Heart left ventricle (tissue), 16 donors: ENCODE results near the gene PEAR1. TPM values are rescaled to one million over a fixed set of nuclear protein-coding genes. Genes with fewer than 3 reads are reported as not detected.

Source experiments
- ATAC-seq, 4 donors: fragments of 200-7000 bp; cut with Tn5 transposase; one replicate each; pipeline ENCODE4 v1.9.1; 2020 to 2022; ENCODE audit warnings: moderate library complexity in 4 of 4, mild to moderate bottlenecking in 3 of 4, moderate number of reproducible peaks in 1 of 4
- DNase-seq, 5 donors: peaks; one replicate each; pipeline ENCODE4 v3.0.0-alpha.2; 2020
- H3K27ac ChIP-seq, 12 donors: fragments of 200-600 bp; sonication (generic) in 4 of 12; one replicate each; pipeline versions ENCODE4 v1.5.0 to v1.8.0; 2016 to 2022; ENCODE audit warnings: mild to moderate bottlenecking in 2 of 12
- H3K27me3 ChIP-seq, 9 donors: fragments of 200-600 bp; sonication (generic) in 2 of 9; one replicate each; pipeline versions ENCODE4 v1.5.1 to v1.8.0; 2016 to 2022; ENCODE audit warnings: mild to moderate bottlenecking in 3 of 9
- H3K36me3 ChIP-seq, 9 donors: fragments of 200-600 bp; sonication (generic) in 2 of 9; one replicate each; pipeline versions ENCODE4 v1.5.0 to v1.8.0; 2018 to 2022; ENCODE audit warnings: mild to moderate bottlenecking in 2 of 9
- H3K4me1 ChIP-seq, 12 donors: fragments of 200-600 bp; sonication (generic) in 4 of 12; one replicate each; pipeline versions ENCODE4 v1.5.0 to v1.8.0; 2016 to 2022; ENCODE audit warnings: mild to moderate bottlenecking in 3 of 12
- H3K4me3 ChIP-seq, 12 donors: fragments of 200-600 bp; sonication (generic) in 4 of 12; one replicate each; pipeline versions ENCODE4 v1.5.0 to v1.8.0; 2017 to 2022; ENCODE audit warnings: mild to moderate bottlenecking in 9 of 12, moderate library complexity in 4 of 12
- H3K9me3 ChIP-seq, 12 donors: fragments of 200-600 bp; sonication (generic) in 4 of 12; one replicate each; pipeline versions ENCODE4 v1.5.0 to v1.8.0; 2016 to 2022; ENCODE audit warnings: mild to moderate bottlenecking in 1 of 12
- CTCF ChIP-seq, 12 donors: fragments of 200-600 bp; sonication (generic) in 4 of 12; IDR thresholded peaks; one replicate each; pipeline versions ENCODE4 v1.5.0 to v1.8.0; 2018 to 2022; ENCODE audit warnings: antibody characterized with exemption in 12 of 12, mild to moderate bottlenecking in 5 of 12
- POLR2A ChIP-seq, 2 donors: fragments of 450-650 bp; IDR thresholded peaks; one replicate each; pipeline ENCODE4 v1.6.1; 2017; ENCODE audit warnings: antibody characterized with exemption in 2 of 2, mild to moderate bottlenecking in 2 of 2, moderate library complexity in 2 of 2
- WGBS, 4 donors: extraction: QIAGEN DNeasy Blood & Tissue Kit in 2 of 4; methylation state at CpG; one replicate each; pipeline versions ENCODE4 v1.1.5 to v1.1.7; 2013 to 2018; 5-methylcytosine and 5-hydroxymethylcytosine counted together
- intact Hi-C, 10 donors: fragments of 100-400 bp; cut with DNase I; formaldehyde crosslinking; loops; one replicate each; pipeline versions ENCODE4 v1.11.1 to v1.14.2; 2022
- polyA plus RNA-seq, 2 donors: library from polyadenylated mRNA; stranded (reverse); fragments of 200-250 nt; gene quantifications; one replicate each; pipeline ENCODE4 v1.2.3, GENCODE V29; 2013
- total RNA-seq, 9 donors: library from RNA; depleted of rRNA in 2 of 9; stranded (reverse); fragments of >200 nt in 2 of 9; fragmentation: NEBNext Ultra II Directional in 3 of 9; extraction: Animal tissue kit (Norgen Biotek cat#: 25700) in 3 of 9; gene quantifications; one replicate each; pipeline versions ENCODE4 v1.1.0 to v1.2.4, GENCODE V29; 2016 to 2023
- donor health status: ischemic (EF 13 %, LVEDD 7.1; RV severe dilation, severe dysfunction).
- donor health status: healthy with polysubstance abuse.
- donor health status: DM: no; HTN: yes; CAD: no.
- donor health status: DM: no; HTN: no; CAD: no.
- donor health status: ischemic (EF 25% LVEDD 6.9; RV normal size, moderate dysfunction).
- donor health status: ischemic (EF 25% LVEDD 5.7; RV mildly dilated, moderate dysfunction).
- donor health status: healthy.
- donor health status: DM: yes; HTN: yes; CAD: no.
- donor health status: ischemic (EF 35%, LVEDD 5.7; RV mildly dilated, moderate dysfunction).
- donor health status: nonischemic (EF 11% LVEDD 7.7; RV severe dilation, severe dysfunction).
- donor health status: DM: yes; HTN: yes; CAD: no.
- donor health status: PGD.
- donor health status: ischemic (EF 29% LVEDD 5.4; RV normal size, mild dysfunction).
- donor health status: nonischemic (EF 23%, LVEDD 6.1; RV moderate dilation, normal function).

PEAR1 gene
- total and polyA plus RNA-seq, 11 donors: 4.1 to 14.7 (median 7.1) TPM

DNA sequence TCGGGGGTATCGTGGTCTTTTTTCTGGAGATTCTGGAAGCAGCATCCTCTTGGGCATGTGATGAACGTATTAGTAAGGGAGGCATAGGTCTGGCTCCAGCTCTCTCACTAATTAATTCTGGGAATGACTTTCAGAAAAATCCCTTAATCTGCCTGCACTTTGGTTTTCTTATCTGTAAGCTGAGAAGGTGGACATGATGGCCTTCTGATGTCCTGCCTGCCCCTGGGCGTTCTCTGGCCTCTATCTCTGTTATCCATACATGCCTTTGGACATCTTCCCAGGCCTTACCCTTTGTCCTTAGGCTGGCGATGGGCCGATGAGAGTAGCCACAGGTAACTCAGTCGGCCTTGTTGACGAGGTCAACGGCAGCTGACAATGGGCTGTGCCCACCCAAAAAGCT is 24.1 kb upstream of the PEAR1 start:
- Histone ChIP-seq H3K27me3 (peaks cover 0 to 23% (median 0%) of the 10 kb centered on the region in 9 donors), H3K36me3 (no peaks in the 10 kb centered on the region), H3K9me3 (no peaks in the 10 kb centered on the region), H3K4me1 (no peaks in the 10 kb centered on the region), H3K4me3 (no peak overlapping the region), H3K27ac (no peak overlapping the region)
- ATAC-seq: no peak
- intact Hi-C loops: loop anchor here in 4 of 10 donors (10.0 kb wide), 2 partner anchors 145 to 175 kb away; partner anchors contain the start of genes ISG20L2 (in 3 of the 4) and METTL25B (in 3 of the 4)
- 81 to 92% (median 88%) methylated on average over 9 of the region's 9 CpGs for WGBS, 4 donors
- no peak for DNase-seq
- no peak for TF ChIP-seq CTCF (IDR thresholded peaks at IDR 0.05)
- TF ChIP-seq POLR2A (IDR thresholded peaks at IDR 0.05): no peak

DNA sequence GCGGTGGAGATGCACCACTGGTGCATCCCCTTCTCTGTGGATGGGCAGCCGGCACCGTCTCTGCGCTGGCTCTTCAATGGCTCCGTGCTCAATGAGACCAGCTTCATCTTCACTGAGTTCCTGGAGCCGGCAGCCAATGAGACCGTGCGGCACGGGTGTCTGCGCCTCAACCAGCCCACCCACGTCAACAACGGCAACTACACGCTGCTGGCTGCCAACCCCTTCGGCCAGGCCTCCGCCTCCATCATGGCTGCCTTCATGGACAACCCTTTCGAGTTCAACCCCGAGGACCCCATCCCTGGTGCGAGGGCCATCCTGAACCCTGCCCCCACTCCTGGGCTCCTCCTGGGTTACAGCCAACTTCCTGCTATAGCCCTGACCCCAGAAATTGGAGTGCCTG is 19.9 kb upstream of the PEAR1 start:
- no peaks in the 10 kb centered on the region for H3K9me3 ChIP-seq
- intact Hi-C loops: no loop called here
- H3K4me1 ChIP-seq: no peaks in the 10 kb centered on the region
- H3K27me3 ChIP-seq: peaks cover 0 to 18% (median 0%) of the 10 kb centered on the region in 9 donors
- no peak overlapping the region for H3K4me3 ChIP-seq
- no peak for DNase-seq
- TF ChIP-seq CTCF (IDR thresholded peaks at IDR 0.05) (no peak), POLR2A (IDR thresholded peaks at IDR 0.05) (no peak)
- no peak for ATAC-seq
- WGBS, 4 donors: 94 to 98% (median 95%) methylated on average over 13 to 18 of the region's 18 CpGs
- H3K27ac ChIP-seq: no peak overlapping the region
- H3K36me3 ChIP-seq: no peaks in the 10 kb centered on the region

DNA sequence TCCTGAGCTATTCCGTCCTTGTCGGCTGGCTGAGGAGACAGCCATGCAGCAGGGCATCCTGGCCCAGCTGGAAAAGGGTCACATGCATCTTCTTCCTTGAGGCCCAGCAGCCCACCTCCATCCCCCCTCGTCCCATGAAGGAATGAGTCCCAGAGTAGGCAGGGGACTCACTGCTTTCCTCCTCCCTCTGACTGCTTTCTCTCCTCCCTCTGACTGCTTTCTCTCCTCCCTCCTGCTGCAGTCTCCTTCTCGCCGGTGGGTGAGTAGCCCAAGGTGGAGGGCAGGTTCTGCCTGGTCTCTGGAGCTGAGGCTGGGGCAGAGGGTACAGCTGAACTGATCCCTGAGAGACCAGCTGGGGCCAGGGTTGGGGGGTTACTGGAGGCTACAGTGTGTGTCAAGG is 19.4 kb upstream of the PEAR1 start:
- Histone ChIP-seq H3K4me3 (no peak overlapping the region), H3K27ac (no peak overlapping the region), H3K4me1 (no peaks in the 10 kb centered on the region), H3K9me3 (no peaks in the 10 kb centered on the region), H3K36me3 (no peaks in the 10 kb centered on the region), H3K27me3 (peaks cover 0 to 18% (median 0%) of the 10 kb centered on the region in 9 donors)
- TF ChIP-seq CTCF (IDR thresholded peaks at IDR 0.05): no peak
- no peak for TF ChIP-seq POLR2A (IDR thresholded peaks at IDR 0.05)
- 72 to 89% (median 83%) methylated on average over 5 of the region's 5 CpGs for WGBS, 4 donors
- DNase-seq (no peak), ATAC-seq (no peak)
- intact Hi-C loops: no loop called here

DNA sequence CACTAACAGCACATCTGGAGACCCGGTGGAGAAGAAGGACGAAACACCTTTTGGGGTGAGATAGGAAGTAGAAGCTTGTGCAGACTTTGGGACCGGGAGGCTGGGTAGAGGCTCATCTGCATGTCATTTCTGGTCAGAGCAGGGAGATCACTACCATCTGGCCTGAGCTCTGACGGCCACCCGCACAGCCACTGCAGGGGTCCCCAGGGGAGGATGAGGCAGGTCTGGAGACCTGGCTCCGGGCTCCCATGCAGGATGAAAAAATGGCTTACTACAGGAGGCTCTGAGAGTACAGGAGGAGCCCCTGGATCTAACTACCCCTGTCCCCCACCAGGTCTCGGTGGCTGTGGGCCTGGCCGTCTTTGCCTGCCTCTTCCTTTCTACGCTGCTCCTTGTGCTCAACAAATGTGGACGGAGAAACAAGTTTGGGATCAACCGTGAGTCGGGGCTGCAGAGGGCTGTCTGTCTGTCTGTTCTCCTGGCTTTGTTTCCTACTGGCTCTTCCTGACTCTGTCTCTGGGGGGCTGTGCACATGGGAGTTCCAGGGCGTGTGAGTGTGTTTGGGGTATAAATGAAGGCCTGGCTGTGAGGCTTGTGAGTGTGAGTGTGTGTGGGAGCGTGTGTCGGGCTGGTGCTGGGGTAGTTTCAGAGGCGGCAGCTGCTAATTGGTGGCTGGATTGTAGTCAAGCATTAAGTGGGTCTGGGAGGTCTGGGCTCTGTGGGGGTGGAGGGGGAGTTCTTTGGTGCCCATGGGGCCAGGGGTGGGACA is 18.8 kb upstream of the PEAR1 start:
- Histone ChIP-seq H3K36me3 (no peaks in the 10 kb centered on the region), H3K27ac (no peak overlapping the region), H3K9me3 (no peaks in the 10 kb centered on the region), H3K27me3 (peaks cover 0 to 18% (median 0%) of the 10 kb centered on the region in 9 donors), H3K4me3 (no peak overlapping the region), H3K4me1 (no peaks in the 10 kb centered on the region)
- TF ChIP-seq CTCF (IDR thresholded peaks at IDR 0.05) (no peak), POLR2A (IDR thresholded peaks at IDR 0.05) (no peak)
- ATAC-seq (no peak), DNase-seq (peak in 1 of 5 donors; percentile 46)
- intact Hi-C loops: no loop called here
- WGBS, 4 donors: 72 to 80% (median 74%) methylated on average over 14 to 16 of the region's 16 CpGs
